BLaER1 (cell line): ENCODE results near the gene BIRC6.
"Not testable (repeated sequence)": the region's sequence is repeated elsewhere in the genome, so short reads cannot be mapped to it uniquely, and the experiment has no call there.

Source experiments
- H3K27ac ChIP-seq: shearing (Covaris generic); formaldehyde crosslinking; 2 replicates; pipeline ENCODE4 v1.8.1; 2022
- H3K27me3 ChIP-seq: shearing (Covaris generic); formaldehyde crosslinking; 2 replicates; pipeline ENCODE4 v1.8.1; 2022
- H3K36me3 ChIP-seq: shearing (Covaris generic); formaldehyde crosslinking; 2 replicates; pipeline ENCODE4 v1.8.1; 2022
- H3K4me1 ChIP-seq: shearing (Covaris generic); formaldehyde crosslinking; 2 replicates; pipeline ENCODE4 v1.8.1; 2022
- H3K4me2 ChIP-seq: shearing (Covaris generic); formaldehyde crosslinking; 2 replicates; pipeline ENCODE4 v1.8.1; 2022
- H3K4me3 ChIP-seq: shearing (Covaris generic); formaldehyde crosslinking; 2 replicates; pipeline ENCODE4 v1.8.1; 2022
- H3K9ac ChIP-seq: shearing (Covaris generic); formaldehyde crosslinking; 2 replicates; pipeline ENCODE4 v1.8.1; 2022
- H3K9me3 ChIP-seq: shearing (Covaris generic); formaldehyde crosslinking; 2 replicates; pipeline ENCODE4 v1.8.1; 2022
- H4K20me1 ChIP-seq: shearing (Covaris generic); formaldehyde crosslinking; 2 replicates; pipeline ENCODE4 v1.8.1; 2022
- Cebpa-rat ChIP-seq: shearing (Covaris generic); IDR thresholded peaks from 2 replicates; pipeline ENCODE4 v1.8.1; 2022

BIRC6 gene

GRCh38 chr2:32357318-32358110 is 691 bp downstream of the BIRC6 start:
- peaks cover 24% of the 10 kb centered on the region for H3K36me3 ChIP-seq
- peak overlapping the region; percentile 91 for H3K4me2 ChIP-seq
- H3K4me1 ChIP-seq: peaks cover 26% of the 10 kb centered on the region
- H3K9me3 ChIP-seq: no peaks in the 10 kb centered on the region
- peak overlapping the region; percentile 97 for H3K27ac ChIP-seq
- peaks cover 53% of the 10 kb centered on the region for H4K20me1 ChIP-seq
- no peak for TF ChIP-seq Cebpa-rat
- H3K4me3 ChIP-seq: peak overlapping the region; percentile 99
- H3K9ac ChIP-seq: peak overlapping the region; percentile 98
- H3K27me3 ChIP-seq: no peaks in the 10 kb centered on the region

- H3K36me3 ChIP-seq: peaks cover 28% of the 10 kb centered on the region
These were observed 1.3 kb downstream of the BIRC6 start for GRCh38 chr2:32358111-32358482.

GRCh38 chr2:32360416-32360815 is 3.6 kb downstream of the BIRC6 start:
- H3K4me1 ChIP-seq: peaks cover 36% of the 10 kb centered on the region
- no peak overlapping the region for H3K27ac ChIP-seq
- no peak overlapping the region for H3K9ac ChIP-seq

More at GRCh38 chr2:32358111-32358482, 1.3 kb downstream of the BIRC6 start:
- Histone ChIP-seq H3K27me3 (no peaks in the 10 kb centered on the region), H3K9me3 (no peaks in the 10 kb centered on the region), H4K20me1 (peaks cover 58% of the 10 kb centered on the region), H3K4me1 (peaks cover 29% of the 10 kb centered on the region), H3K4me2 (peak overlapping the region; percentile 91), H3K27ac (peak overlapping the region; percentile 97), H3K9ac (peak overlapping the region; percentile 98), H3K4me3 (peak overlapping the region; percentile 99)
- TF ChIP-seq Cebpa-rat: no peak

GRCh38 chr2:32362997-32363396 is 6.2 kb downstream of the BIRC6 start:
- H3K27ac ChIP-seq, H3K9me3 ChIP-seq, H3K9ac ChIP-seq, H3K4me3 ChIP-seq, H3K27me3 ChIP-seq: not testable (repeated sequence)
- peak overlapping the region; percentile 30; the same call in 1 of the 2 replicates for H3K4me2 ChIP-seq
- H4K20me1 ChIP-seq: peaks cover 100% of the 10 kb centered on the region
- H3K36me3 ChIP-seq: peaks cover 42% of the 10 kb centered on the region
- peaks cover 36% of the 10 kb centered on the region for H3K4me1 ChIP-seq

More at GRCh38 chr2:32360416-32360815, 3.6 kb downstream of the BIRC6 start:
- peaks cover 36% of the 10 kb centered on the region for H3K36me3 ChIP-seq
- peaks cover 82% of the 10 kb centered on the region for H4K20me1 ChIP-seq
- H3K9me3 ChIP-seq: no peaks in the 10 kb centered on the region
- no peaks in the 10 kb centered on the region for H3K27me3 ChIP-seq
- no peak overlapping the region for H3K4me3 ChIP-seq
- H3K4me2 ChIP-seq: peak overlapping the region; percentile 91; the same call in 1 of the 2 replicates
- no peak for TF ChIP-seq Cebpa-rat

GRCh38 chr2:32363597-32363996 is 6.8 kb downstream of the BIRC6 start:
- TF ChIP-seq Cebpa-rat: no peak
- peaks cover 32% of the 10 kb centered on the region for H3K4me1 ChIP-seq
- peaks cover 100% of the 10 kb centered on the region for H4K20me1 ChIP-seq
- no peaks in the 10 kb centered on the region for H3K9me3 ChIP-seq
- peak overlapping the region; percentile 30 for H3K4me2 ChIP-seq
- H3K4me3 ChIP-seq: no peak overlapping the region
- peaks cover 45% of the 10 kb centered on the region for H3K36me3 ChIP-seq
- H3K27me3 ChIP-seq: no peaks in the 10 kb centered on the region
- no peak overlapping the region for H3K27ac ChIP-seq
- no peak overlapping the region for H3K9ac ChIP-seq

- H3K4me3 ChIP-seq, H3K4me2 ChIP-seq: not testable (repeated sequence)
These were observed 7.5 kb downstream of the BIRC6 start for GRCh38 chr2:32364290-32364689.

GRCh38 chr2:32365679-32366078 is 8.9 kb downstream of the BIRC6 start:
- H3K36me3 ChIP-seq: peaks cover 46% of the 10 kb centered on the region
- H3K4me1 ChIP-seq: peaks cover 15% of the 10 kb centered on the region
- H3K9me3 ChIP-seq, H3K9ac ChIP-seq, H3K27ac ChIP-seq, H3K27me3 ChIP-seq, H3K4me2 ChIP-seq, H3K4me3 ChIP-seq: not testable (repeated sequence)
- peaks cover 100% of the 10 kb centered on the region for H4K20me1 ChIP-seq

More at GRCh38 chr2:32364290-32364689, 7.5 kb downstream of the BIRC6 start:
- Histone ChIP-seq H4K20me1 (peaks cover 100% of the 10 kb centered on the region), H3K4me1 (peaks cover 25% of the 10 kb centered on the region), H3K36me3 (peaks cover 46% of the 10 kb centered on the region)
- not testable (repeated sequence) for H3K9ac ChIP-seq, H3K27ac ChIP-seq, H3K9me3 ChIP-seq, H3K27me3 ChIP-seq

GRCh38 chr2:32366595-32366994 is 9.8 kb downstream of the BIRC6 start:
- H3K4me2 ChIP-seq: no peak overlapping the region

GRCh38 chr2:32369222-32369621 is 12.4 kb downstream of the BIRC6 start:
- peaks cover 17% of the 10 kb centered on the region for H3K9me3 ChIP-seq
- no peak for TF ChIP-seq Cebpa-rat
- no peak overlapping the region for H3K27ac ChIP-seq
- H3K36me3 ChIP-seq: peaks cover 48% of the 10 kb centered on the region
- H4K20me1 ChIP-seq: peaks cover 100% of the 10 kb centered on the region
- H3K9ac ChIP-seq: no peak overlapping the region
- no peak overlapping the region for H3K4me2 ChIP-seq
- H3K4me3 ChIP-seq: no peak overlapping the region
- no peaks in the 10 kb centered on the region for H3K27me3 ChIP-seq
- H3K4me1 ChIP-seq: no peaks in the 10 kb centered on the region

More at GRCh38 chr2:32366595-32366994, 9.8 kb downstream of the BIRC6 start:
- Histone ChIP-seq H3K9me3 (peaks cover 4% of the 10 kb centered on the region; the same call in 1 of the 2 replicates), H3K4me3 (no peak overlapping the region), H3K4me1 (peaks cover 11% of the 10 kb centered on the region), H3K27me3 (no peaks in the 10 kb centered on the region), H3K27ac (no peak overlapping the region), H3K9ac (no peak overlapping the region), H4K20me1 (peaks cover 100% of the 10 kb centered on the region), H3K36me3 (peaks cover 42% of the 10 kb centered on the region)
- TF ChIP-seq Cebpa-rat: no peak

GRCh38 chr2:32370942-32371341 is 14.1 kb downstream of the BIRC6 start:
- H3K9ac ChIP-seq, H3K4me1 ChIP-seq, H3K4me3 ChIP-seq, H3K4me2 ChIP-seq, H3K27me3 ChIP-seq, H3K27ac ChIP-seq: not testable (repeated sequence)
- H3K9me3 ChIP-seq: peaks cover 17% of the 10 kb centered on the region
- H4K20me1 ChIP-seq: peaks cover 100% of the 10 kb centered on the region
- peaks cover 44% of the 10 kb centered on the region for H3K36me3 ChIP-seq
